Endodermal cell (in vitro differentiated cells): Measurements from ENCODE around the gene PDPR. TPM values are rescaled to one million over a fixed set of nuclear protein-coding genes. Genes with fewer than 3 reads are reported as not detected.
A peak's percentile ranks its signal among the peaks of the same experiment; 100 is the strongest.

Experiments used
- DNase-seq: peaks from one replicate; pipeline ENCODE4 v3.0.0-alpha.2; 2017
- H3K27ac ChIP-seq: 2 replicates; pipeline ENCODE4 v1.5.1; 2013; ENCODE audit warnings: mild to moderate bottlenecking, low read depth, low read length, moderate library complexity
- H3K27me3 ChIP-seq: 2 replicates; pipeline ENCODE4 v1.6.1; 2013; ENCODE audit warnings: mild to moderate bottlenecking, low read length, moderate library complexity; ENCODE audit not compliant: insufficient read depth, control insufficient read depth, poor library complexity, severe bottlenecking
- H3K36me3 ChIP-seq: 2 replicates; pipeline ENCODE4 v1.7.0; 2013; ENCODE audit warnings: mild to moderate bottlenecking, low read length, moderate library complexity; ENCODE audit not compliant: control insufficient read depth, insufficient read depth
- H3K4me1 ChIP-seq: one replicate; pipeline ENCODE4 v1.7.0; 2013; ENCODE audit warnings: low read length; ENCODE audit not compliant: control insufficient read depth, insufficient read depth
- H3K4me3 ChIP-seq: 2 replicates; pipeline ENCODE4 v1.5.1; 2013; ENCODE audit warnings: mild to moderate bottlenecking, low read length, moderate library complexity
- H3K9ac ChIP-seq: 2 replicates; pipeline ENCODE4 v1.6.1; 2013; ENCODE audit warnings: mild to moderate bottlenecking, low read length, moderate library complexity; ENCODE audit not compliant: poor library complexity, severe bottlenecking; ENCODE audit errors: extremely low read depth
- H3K9me3 ChIP-seq: 2 replicates; pipeline ENCODE4 v1.6.1; 2013; ENCODE audit warnings: mild to moderate bottlenecking, low read length, moderate library complexity; ENCODE audit not compliant: control insufficient read depth
- H3K27ac Mint-ChIP-seq: 2 replicates; pipeline ENCODE4 v1.8.0; 2020; ENCODE audit warnings: mixed read lengths
- H3K27me3 Mint-ChIP-seq: 2 replicates; pipeline ENCODE4 v1.8.0; 2021; ENCODE audit warnings: mild to moderate bottlenecking, mixed read lengths; ENCODE audit not compliant: insufficient read depth
- H3K36me3 Mint-ChIP-seq: 2 replicates; pipeline ENCODE4 v1.8.0; 2020; ENCODE audit warnings: low read depth, mixed read lengths
- H3K4me1 Mint-ChIP-seq: 2 replicates; pipeline ENCODE4 v1.8.0; 2020; ENCODE audit warnings: mixed read lengths
- H3K4me3 Mint-ChIP-seq: 2 replicates; pipeline ENCODE4 v1.8.0; 2020; ENCODE audit warnings: mild to moderate bottlenecking, moderate library complexity, mixed read lengths
- H3K9me3 Mint-ChIP-seq: 2 replicates; pipeline ENCODE4 v1.8.0; 2020; ENCODE audit warnings: mild to moderate bottlenecking, mixed read lengths
- WGBS, 2 experiments: methylation state at CpG; one replicate each; pipeline versions ENCODE4 v1.1.5 to v1.1.7; 2013; ENCODE audit warnings: missing lambda C conversion rate in 2 of 2, mixed read lengths in 1 of 2; ENCODE audit not compliant: insufficient coverage in 1 of 2, insufficient read length in 1 of 2; 5-methylcytosine and 5-hydroxymethylcytosine counted together
- total RNA-seq, 2 donors: library from RNA; stranded (reverse); fragmentation: NEBNext Ultra II Directional in 1 of 2; extraction: Animal tissue kit (Norgen Biotek cat#: 25700) in 1 of 2; gene quantifications; 2 replicates in 1 of 2; 3 replicates in 1 of 2; pipeline ENCODE4 v1.2.1, GENCODE V29; 2021
- TF ChIP-seq, protein P1 (sequence below): fragments of 200-600 bp; sonication (generic); conservative IDR thresholded peaks from 2 replicates; pipeline ENCODE4 v1.5.0; 2021; ENCODE audit warnings: antibody characterized with exemption, mild to moderate bottlenecking

Gene PDPR
- total RNA-seq, 2 donors from 2014 or later: 28.3 to 28.6 TPM

DNA sequence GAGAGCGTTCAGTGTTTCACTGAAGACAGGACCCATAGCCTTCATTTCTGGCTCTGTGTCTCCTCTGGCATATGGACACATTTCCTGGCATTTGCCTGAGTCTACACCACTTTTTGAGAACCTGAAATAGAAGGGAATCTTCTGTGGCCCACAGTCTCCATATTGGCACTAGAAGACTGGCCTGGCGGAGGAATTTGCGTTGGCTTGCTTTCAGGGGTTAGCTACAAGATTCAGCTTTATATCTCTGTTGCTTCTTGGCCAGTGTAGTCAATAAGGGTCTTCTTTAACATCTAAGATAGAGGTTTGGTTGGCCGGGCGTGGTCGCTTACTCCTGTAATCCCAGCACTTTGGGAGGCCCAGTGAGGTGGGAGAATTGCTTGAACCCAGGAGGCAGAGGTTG lies 46.7 kb downstream of the PDPR start:
- TF ChIP-seq, protein P1, sequence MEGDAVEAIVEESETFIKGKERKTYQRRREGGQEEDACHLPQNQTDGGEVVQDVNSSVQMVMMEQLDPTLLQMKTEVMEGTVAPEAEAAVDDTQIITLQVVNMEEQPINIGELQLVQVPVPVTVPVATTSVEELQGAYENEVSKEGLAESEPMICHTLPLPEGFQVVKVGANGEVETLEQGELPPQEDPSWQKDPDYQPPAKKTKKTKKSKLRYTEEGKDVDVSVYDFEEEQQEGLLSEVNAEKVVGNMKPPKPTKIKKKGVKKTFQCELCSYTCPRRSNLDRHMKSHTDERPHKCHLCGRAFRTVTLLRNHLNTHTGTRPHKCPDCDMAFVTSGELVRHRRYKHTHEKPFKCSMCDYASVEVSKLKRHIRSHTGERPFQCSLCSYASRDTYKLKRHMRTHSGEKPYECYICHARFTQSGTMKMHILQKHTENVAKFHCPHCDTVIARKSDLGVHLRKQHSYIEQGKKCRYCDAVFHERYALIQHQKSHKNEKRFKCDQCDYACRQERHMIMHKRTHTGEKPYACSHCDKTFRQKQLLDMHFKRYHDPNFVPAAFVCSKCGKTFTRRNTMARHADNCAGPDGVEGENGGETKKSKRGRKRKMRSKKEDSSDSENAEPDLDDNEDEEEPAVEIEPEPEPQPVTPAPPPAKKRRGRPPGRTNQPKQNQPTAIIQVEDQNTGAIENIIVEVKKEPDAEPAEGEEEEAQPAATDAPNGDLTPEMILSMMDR: no peak
- H3K4me1 ChIP-seq: peaks cover 5% of the 10 kb centered on the region
- no peaks in the 10 kb centered on the region for H3K9me3 ChIP-seq
- H3K27me3 Mint-ChIP-seq: no peaks in the 10 kb centered on the region
- H3K9ac ChIP-seq: no peak overlapping the region
- H3K4me1 Mint-ChIP-seq: peaks cover 8% of the 10 kb centered on the region
- peaks cover 9% of the 10 kb centered on the region for H3K36me3 Mint-ChIP-seq
- peaks cover 55% of the 10 kb centered on the region for H3K36me3 ChIP-seq
- no peak for DNase-seq
- no peak overlapping the region for H3K4me3 ChIP-seq
- no peak overlapping the region for H3K27ac Mint-ChIP-seq
- WGBS, 2 experiments: 91 to 95% methylated on average over 6 of the region's 6 CpGs
- no peak overlapping the region for H3K4me3 Mint-ChIP-seq
- H3K27ac ChIP-seq: no peak overlapping the region
- H3K9me3 Mint-ChIP-seq: no peaks in the 10 kb centered on the region
- no peaks in the 10 kb centered on the region for H3K27me3 ChIP-seq

DNA sequence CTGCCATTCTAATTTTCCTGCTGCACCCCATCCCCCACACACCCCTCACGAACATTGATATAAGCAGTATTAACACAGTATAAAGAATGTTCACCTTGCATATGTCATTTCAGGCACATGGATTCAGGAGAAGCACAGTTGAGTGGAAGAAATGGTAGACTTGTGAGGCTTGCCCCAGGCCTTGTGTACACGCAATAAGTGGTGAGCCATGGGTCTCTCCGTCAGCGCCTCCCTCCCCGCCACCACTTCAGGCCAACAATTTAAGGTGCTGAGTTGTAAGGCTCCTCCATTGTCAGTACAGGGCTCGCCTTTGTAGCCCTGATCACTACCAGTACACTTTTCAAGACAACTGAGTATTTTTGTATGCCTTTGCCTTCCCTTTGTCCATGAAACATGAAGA lies 47.2 kb downstream of the PDPR start:
- Histone ChIP-seq H3K9me3 (no peaks in the 10 kb centered on the region), H3K27ac (no peak overlapping the region), H3K4me3 (no peak overlapping the region), H3K36me3 (peaks cover 50% of the 10 kb centered on the region), H3K4me1 (peaks cover 5% of the 10 kb centered on the region), H3K27me3 (no peaks in the 10 kb centered on the region), H3K9ac (no peak overlapping the region)
- 96 to 99% methylated on average over 6 of the region's 6 CpGs for WGBS, 2 experiments
- Mint-ChIP-seq H3K36me3 (peaks cover 9% of the 10 kb centered on the region), H3K27ac (no peak overlapping the region), H3K4me3 (no peak overlapping the region), H3K4me1 (peaks cover 8% of the 10 kb centered on the region), H3K27me3 (no peaks in the 10 kb centered on the region), H3K9me3 (no peaks in the 10 kb centered on the region)
- no peak for DNase-seq
- TF ChIP-seq, protein P1: no peak

DNA sequence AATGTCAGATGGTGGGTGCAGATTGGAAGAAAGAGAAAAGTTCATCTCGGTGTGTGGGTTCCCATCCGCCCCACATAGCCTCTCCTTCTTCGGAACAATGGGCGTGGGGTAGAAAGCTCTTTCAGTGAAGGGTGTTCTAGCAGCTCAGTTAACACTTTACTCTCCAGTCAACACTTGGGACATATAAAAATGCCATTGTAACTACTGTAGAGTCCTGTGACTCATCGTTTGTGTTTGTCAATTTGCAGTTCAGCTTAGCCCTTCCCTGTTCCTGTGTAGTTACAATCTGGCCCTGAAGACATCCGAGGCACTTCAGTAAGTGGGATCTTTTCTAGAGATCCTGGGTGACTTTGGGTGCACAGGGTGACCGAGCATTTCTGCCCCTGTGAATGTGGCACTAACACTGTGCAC lies 47.9 kb downstream of the PDPR start:
- Mint-ChIP-seq H3K36me3 (peaks cover 9% of the 10 kb centered on the region), H3K27me3 (no peaks in the 10 kb centered on the region), H3K4me1 (peaks cover 8% of the 10 kb centered on the region), H3K9me3 (no peaks in the 10 kb centered on the region), H3K4me3 (no peak overlapping the region), H3K27ac (peak overlapping the region; percentile 86)
- TF ChIP-seq, protein P1: no peak
- Histone ChIP-seq H3K9me3 (no peaks in the 10 kb centered on the region), H3K27me3 (no peaks in the 10 kb centered on the region), H3K36me3 (peaks cover 43% of the 10 kb centered on the region), H3K4me3 (no peak overlapping the region), H3K27ac (no peak overlapping the region), H3K9ac (no peak overlapping the region), H3K4me1 (peaks cover 5% of the 10 kb centered on the region)
- DNase-seq: no peak
- 86 to 87% methylated on average over 4 to 7 of the region's 7 CpGs for WGBS, 2 experiments
